Stimulated activated effector memory CD8-positive, alpha-beta T cell treated with anti-CD3 and anti-CD28 coated beads, Interleukin-12 subunit alpha, Interleukin-12 subunit beta, amount 100 ng/mL, for 72 hours (primary cell): ENCODE results near the gene CGN.

Experiments used
- ATAC-seq: fragments of 150-1000 bp; cut with Tn5 transposase; 2 replicates; pipeline ENCODE4 v1.10.0; 2021
- DNase-seq, 2 donors: peaks; one replicate each; pipeline ENCODE4 v3.0.0; 2021 to 2022; ENCODE audit warnings: low spot score in 2 of 2
- H3K27ac Mint-ChIP-seq: one replicate; pipeline ENCODE4 v1.8.0; 2022; ENCODE audit warnings: mild to moderate bottlenecking, mixed read lengths
- H3K36me3 Mint-ChIP-seq: one replicate; pipeline ENCODE4 v1.8.0; 2022; ENCODE audit warnings: mild to moderate bottlenecking, mixed read lengths
- H3K4me1 Mint-ChIP-seq: one replicate; pipeline ENCODE4 v1.8.0; 2022; ENCODE audit warnings: mixed read lengths
- H3K4me3 Mint-ChIP-seq: one replicate; pipeline ENCODE4 v1.8.0; 2022; ENCODE audit warnings: mild to moderate bottlenecking, mixed read lengths
- H3K9me3 Mint-ChIP-seq: one replicate; pipeline ENCODE4 v1.8.0; 2022; ENCODE audit warnings: mixed read lengths

CGN gene

DNA sequence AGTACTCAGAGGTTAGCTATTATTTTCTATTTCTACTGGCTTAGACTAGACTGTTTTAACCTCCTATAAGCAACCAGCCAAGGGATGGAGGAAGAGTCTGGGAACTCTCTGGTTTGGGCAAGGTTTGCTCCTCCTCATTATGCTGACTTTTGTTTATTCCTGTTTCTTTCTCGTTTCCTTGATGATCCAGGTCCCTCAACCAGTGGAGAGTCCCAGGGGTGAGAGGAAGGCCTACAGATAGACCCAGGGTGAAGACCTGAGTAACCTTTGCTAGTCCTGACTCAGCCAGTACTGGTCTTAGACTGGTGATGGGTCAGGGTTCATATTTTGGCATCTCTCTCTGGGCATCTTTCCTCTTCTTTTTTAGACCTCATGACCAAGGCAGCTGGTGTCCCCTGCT is 34.4 kb downstream of the CGN start:
- DNase-seq, result no peak
- Mint-ChIP-seq H3K27ac (no peak overlapping the region), H3K9me3 (no peaks in the 10 kb centered on the region), H3K4me3 (no peak overlapping the region), H3K36me3 (peaks cover 6% of the 10 kb centered on the region), H3K4me1 (peaks cover 21% of the 10 kb centered on the region)
- no peak for ATAC-seq

DNA sequence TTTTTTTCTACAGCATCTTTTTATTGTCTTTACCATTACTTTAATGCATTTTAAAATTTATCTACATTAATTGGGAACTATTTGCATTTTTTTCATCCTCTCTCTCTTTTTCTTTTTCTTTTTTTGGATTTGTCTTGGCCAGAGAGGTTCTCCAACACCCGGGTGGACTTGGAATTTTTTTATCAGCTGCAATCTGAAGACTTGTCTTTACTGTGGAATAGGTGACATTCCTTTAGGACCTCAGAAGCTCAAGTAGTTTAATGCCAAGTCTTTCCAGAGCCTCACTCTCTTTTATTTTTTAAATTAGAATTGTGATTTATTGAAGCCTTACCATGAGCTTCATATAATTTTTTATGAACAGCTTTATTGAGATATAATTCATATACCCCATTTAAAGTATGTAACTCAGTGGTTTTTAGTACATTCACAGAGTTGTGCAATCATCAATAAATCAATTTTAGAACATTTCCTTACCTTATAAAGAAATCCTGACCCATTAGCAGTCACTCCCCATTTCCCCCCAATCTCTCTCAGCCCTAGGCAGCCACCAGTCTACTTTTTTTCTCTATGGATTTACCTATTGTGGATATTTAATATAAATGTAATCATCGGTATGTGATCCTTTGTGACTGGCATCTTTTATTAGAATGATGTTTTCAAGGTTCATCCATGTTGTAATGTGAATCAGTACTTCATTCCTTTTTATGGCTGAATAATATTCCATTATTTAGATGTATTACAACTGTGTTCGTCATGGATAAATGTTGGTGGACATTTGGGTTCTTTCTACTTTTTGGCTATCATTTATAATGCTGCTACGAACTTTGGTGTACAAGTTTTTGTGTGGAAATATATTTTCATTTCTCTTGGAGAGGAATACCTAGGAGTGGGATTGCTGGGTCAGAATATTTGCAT is 35.1 kb downstream of the CGN start:
- Mint-ChIP-seq H3K4me3 (no peak overlapping the region), H3K36me3 (peaks cover 6% of the 10 kb centered on the region), H3K9me3 (no peaks in the 10 kb centered on the region), H3K27ac (no peak overlapping the region), H3K4me1 (peaks cover 14% of the 10 kb centered on the region)
- DNase-seq (no peak), ATAC-seq (no peak)

DNA sequence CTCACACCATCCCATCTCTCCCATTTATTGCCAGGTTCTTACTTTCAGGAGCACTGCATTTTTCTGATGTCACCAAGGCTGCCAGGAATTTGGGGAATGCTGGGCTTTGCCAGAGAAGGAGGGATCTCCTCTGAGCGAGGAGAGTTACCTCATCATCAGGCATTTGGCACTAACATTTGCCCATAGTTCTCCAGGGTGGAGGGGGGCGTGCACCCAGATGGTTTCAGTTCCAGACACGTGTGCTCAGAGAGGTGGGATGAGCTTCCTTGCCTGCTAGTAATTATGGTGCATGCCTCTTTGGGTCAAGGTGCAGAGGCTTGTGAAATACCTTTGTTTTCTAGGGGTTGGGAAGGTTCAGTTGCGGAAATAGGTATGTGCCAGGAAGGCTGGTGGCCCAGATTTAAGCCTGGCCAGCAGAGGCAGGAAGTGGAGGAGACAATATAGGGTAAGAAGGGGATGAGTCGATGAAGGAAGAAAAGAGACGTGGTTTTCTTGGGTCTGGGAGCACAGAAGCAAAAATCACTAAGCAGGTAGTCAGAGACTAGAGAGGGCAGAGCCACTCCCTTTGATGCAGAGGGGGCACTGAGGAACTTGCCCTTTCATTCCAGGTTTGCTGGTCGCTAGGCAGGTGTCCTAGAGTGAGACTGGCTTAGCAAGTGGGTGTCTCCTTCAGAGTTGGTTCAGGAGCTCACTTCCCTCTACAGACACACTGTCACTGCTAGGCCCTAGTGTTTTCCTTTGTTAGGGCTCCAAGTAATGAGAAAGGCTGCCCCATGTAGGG is 36.1 kb downstream of the CGN start:
- H3K36me3 Mint-ChIP-seq, result no peaks in the 10 kb centered on the region
- H3K4me1 Mint-ChIP-seq, result peaks cover 7% of the 10 kb centered on the region
- peak; percentile 21 for ATAC-seq
- DNase-seq, result no peak
- H3K4me3 Mint-ChIP-seq, result no peak overlapping the region
- no peak overlapping the region for H3K27ac Mint-ChIP-seq
- no peaks in the 10 kb centered on the region for H3K9me3 Mint-ChIP-seq

DNA sequence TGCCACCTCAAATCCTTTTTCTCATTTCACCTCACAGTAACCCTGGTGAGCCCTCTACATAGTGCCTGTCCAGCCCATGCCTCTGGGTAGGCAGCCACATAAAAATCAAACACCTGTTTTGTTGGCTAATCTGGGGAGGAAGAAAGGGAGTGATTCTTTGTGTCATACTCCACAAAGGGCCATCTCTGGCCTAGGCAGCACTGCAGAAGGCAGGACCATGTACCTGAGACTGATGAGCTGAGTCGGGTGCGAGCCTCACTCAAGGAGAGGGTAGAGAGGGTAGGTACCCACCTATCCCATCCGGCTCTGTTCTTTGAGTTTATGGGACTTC is 36.7 kb downstream of the CGN start:
- peaks cover 7% of the 10 kb centered on the region for H3K4me1 Mint-ChIP-seq
- H3K36me3 Mint-ChIP-seq, result no peaks in the 10 kb centered on the region
- DNase-seq, result no peak
- no peak overlapping the region for H3K27ac Mint-ChIP-seq
- no peaks in the 10 kb centered on the region for H3K9me3 Mint-ChIP-seq
- peak; percentile 11 for ATAC-seq
- no peak overlapping the region for H3K4me3 Mint-ChIP-seq

DNA sequence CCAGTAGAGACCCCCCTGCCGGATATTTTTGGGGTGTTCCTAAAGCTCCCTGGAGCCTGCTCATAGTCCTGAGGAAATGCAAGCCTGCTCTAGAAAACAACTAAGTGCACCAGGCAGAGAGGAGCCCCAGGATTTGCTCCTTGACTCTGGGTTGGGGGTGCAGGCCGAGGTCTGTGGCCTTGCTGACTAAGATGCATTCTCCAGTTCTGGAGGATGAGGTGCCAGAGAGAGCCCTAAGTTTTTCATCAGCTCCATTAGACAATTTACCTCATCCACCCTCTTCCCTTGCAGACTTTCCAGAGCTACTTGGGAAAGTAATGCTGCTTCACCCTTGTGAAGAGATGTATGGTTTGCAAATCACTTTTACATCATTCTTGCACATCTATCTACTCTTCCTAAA is 38.0 kb downstream of the CGN start:
- DNase-seq (no peak), ATAC-seq (no peak)
- Mint-ChIP-seq H3K9me3 (no peaks in the 10 kb centered on the region), H3K4me3 (no peak overlapping the region), H3K4me1 (peaks cover 7% of the 10 kb centered on the region), H3K27ac (no peak overlapping the region), H3K36me3 (no peaks in the 10 kb centered on the region)

DNA sequence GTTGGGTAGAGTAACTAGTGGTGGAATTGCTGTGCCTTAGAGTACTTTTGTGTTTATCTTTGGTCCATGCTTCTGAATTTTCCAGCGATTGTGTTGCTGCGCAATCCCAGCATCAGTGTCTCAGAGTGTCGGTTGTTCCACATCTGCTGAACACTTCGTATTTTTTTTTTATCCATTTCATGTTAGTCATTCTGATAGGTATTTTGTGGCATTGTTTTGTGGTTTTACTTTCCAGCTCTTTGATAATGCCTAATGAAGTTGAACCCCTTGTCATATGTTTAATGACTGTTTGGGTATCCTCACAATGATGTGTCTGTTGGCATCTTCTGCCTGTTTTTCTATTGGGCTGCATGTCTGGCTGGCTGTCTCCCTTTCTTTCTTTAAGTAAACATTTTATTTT is 42.5 kb downstream of the CGN start:
- Mint-ChIP-seq H3K27ac (no peak overlapping the region), H3K4me3 (no peak overlapping the region), H3K4me1 (no peaks in the 10 kb centered on the region), H3K36me3 (peaks cover 6% of the 10 kb centered on the region), H3K9me3 (no peaks in the 10 kb centered on the region)
- ATAC-seq (no peak), DNase-seq (no peak)

DNA sequence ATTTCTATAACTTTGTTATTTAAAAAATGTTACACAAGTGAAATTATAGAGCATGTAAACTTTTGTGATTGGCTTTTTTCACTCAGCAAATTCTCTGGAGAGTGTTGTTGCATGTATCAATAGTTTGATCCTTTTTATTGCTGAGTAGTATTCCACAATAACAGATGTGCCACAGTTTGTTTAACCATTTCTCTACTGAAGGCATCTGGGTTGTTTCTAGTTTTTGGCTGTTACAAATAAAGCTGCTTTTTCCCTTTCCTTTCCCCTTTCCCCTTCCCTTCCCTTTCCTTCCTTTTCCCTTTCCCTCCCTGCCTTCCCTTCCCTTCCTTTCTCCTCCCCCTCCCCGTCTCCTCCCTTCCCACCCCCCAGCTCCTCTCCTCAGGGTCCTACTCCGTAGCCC is 44.9 kb downstream of the CGN start:
- ATAC-seq, result no peak
- Mint-ChIP-seq H3K27ac (no peak overlapping the region), H3K4me1 (no peaks in the 10 kb centered on the region), H3K4me3 (no peak overlapping the region), H3K36me3 (peaks cover 6% of the 10 kb centered on the region), H3K9me3 (no peaks in the 10 kb centered on the region)
- no peak for DNase-seq

DNA sequence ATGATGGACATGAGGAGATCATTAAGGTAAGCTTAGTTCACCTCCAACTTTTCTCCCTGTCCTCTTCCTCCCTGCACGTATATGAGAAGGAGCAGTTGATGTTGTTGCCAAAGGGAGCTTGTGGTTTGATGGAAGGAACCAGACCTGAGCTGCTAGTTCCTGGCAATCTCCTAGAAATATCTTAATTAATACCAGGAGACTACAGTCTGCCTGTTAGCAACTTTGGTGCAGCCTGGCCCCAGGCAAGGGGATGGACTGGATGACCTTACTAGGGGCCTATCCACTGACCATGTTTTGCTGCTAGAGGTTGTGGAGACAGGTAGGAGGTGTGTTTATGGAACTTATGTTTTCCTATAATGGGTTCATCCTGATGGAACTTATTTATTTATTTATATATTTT is 51.5 kb downstream of the CGN start:
- Mint-ChIP-seq H3K4me3 (no peak overlapping the region), H3K36me3 (peaks cover 2% of the 10 kb centered on the region), H3K4me1 (no peaks in the 10 kb centered on the region), H3K9me3 (no peaks in the 10 kb centered on the region), H3K27ac (no peak overlapping the region)
- no peak for ATAC-seq
- DNase-seq, result no peak

DNA sequence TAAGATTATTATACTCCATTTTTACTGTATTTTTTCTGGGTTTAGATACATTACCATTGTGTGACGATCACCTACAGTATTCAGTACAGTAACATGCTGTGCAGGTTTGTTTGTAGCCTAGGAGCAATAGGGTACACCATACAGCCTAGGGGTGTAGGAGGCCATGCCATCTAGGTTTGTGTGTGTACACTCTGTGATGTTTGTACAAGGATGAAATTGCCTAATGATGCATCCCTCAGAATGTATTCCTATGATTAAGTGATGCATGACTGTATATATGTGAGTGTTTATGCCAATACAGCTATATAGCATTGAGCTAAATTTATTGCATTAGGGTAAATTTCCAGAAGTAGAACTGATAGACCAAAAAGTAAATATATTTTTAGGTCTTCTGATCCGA is 52.2 kb downstream of the CGN start:
- ATAC-seq (no peak), DNase-seq (no peak)
- Mint-ChIP-seq H3K36me3 (no peaks in the 10 kb centered on the region), H3K4me3 (no peak overlapping the region), H3K4me1 (no peaks in the 10 kb centered on the region), H3K27ac (no peak overlapping the region), H3K9me3 (no peaks in the 10 kb centered on the region)

DNA sequence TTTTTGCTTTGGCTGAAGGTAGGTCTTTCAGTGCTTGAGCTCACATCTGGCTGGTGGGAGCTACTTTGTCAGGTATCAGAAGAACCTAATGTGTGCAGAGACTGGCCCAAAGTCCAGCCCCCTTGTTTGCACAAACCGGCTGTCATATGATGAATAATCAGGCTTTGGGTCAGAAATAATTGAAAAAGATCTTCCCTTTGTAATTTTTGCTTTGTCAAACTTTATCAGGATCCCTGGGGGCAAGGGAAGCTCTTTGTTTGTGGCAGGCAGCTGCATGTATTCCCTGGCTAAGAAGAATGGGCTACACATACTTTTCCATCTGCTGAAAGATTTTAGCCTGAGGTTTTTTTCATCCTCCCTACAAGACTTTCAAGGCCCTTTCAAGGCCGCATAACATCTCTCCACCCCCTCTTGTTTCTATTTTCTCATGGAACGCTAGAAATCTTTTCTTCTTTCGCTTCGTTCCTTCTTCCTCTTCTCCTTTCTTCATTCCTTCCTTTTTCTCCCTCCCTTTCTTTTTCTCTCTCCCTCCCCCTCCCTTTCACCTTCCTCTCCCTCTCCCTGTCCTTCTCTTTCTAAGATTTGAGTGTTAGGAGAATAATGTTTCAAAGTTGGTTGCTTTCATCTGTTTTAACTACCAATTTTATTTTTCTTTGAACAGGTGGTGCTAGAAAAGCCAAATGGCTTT is 54.5 kb downstream of the CGN start:
- H3K9me3 Mint-ChIP-seq, result no peaks in the 10 kb centered on the region
- H3K27ac Mint-ChIP-seq, result peak overlapping the region; percentile 27
- no peaks in the 10 kb centered on the region for H3K4me1 Mint-ChIP-seq
- DNase-seq, result no peak
- H3K4me3 Mint-ChIP-seq, result no peak overlapping the region
- H3K36me3 Mint-ChIP-seq, result no peaks in the 10 kb centered on the region
- no peak for ATAC-seq

DNA sequence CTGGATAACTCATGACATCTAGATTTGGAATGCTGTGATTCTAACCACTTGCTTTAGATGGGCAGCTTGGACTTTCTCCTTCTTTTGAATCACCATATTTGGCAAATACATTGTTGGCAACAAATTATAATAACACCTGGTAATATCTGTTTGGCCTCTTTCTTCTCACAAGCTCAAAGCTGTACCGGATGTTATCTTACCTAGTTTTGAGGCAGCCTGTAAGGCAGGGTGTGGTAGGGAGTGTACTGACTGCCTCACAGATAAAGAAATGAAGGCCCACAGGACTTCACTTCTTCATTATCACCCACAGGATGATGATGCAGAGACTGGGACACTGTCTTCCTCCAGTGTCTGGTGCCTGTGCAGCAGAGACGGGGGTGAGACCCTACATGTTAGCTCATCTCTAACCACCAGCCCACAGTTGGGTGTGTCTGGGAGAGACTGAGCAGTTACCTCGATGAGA is 57.5 kb downstream of the CGN start:
- no peak for DNase-seq
- H3K27ac Mint-ChIP-seq, result no peak overlapping the region
- peak; percentile 92 for ATAC-seq
- H3K9me3 Mint-ChIP-seq, result no peaks in the 10 kb centered on the region
- no peaks in the 10 kb centered on the region for H3K4me1 Mint-ChIP-seq
- no peak overlapping the region for H3K4me3 Mint-ChIP-seq
- no peaks in the 10 kb centered on the region for H3K36me3 Mint-ChIP-seq

DNA sequence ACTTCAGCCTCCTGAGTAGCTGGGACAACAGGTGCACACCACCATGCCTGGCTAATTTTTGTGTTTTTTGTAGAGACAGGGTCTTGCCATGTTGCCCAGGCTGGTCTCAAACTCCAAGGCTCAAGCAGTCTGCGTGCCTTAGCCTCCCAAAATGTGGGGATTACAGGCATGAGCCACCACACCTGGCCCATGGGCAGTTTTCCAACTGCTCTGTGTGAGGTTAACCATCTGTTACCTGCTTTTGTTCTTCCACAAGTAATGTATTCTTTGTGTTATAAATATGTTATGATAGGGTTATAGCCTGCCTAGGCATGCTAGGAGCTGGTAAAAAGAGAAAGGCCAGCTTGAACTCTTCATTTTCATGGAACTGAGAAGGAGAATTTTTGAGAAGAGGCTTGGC is 59.6 kb downstream of the CGN start:
- Mint-ChIP-seq H3K4me1 (peaks cover 10% of the 10 kb centered on the region), H3K36me3 (no peaks in the 10 kb centered on the region), H3K27ac (no peak overlapping the region), H3K4me3 (no peak overlapping the region), H3K9me3 (no peaks in the 10 kb centered on the region)
- no peak for DNase-seq
- no peak for ATAC-seq

DNA sequence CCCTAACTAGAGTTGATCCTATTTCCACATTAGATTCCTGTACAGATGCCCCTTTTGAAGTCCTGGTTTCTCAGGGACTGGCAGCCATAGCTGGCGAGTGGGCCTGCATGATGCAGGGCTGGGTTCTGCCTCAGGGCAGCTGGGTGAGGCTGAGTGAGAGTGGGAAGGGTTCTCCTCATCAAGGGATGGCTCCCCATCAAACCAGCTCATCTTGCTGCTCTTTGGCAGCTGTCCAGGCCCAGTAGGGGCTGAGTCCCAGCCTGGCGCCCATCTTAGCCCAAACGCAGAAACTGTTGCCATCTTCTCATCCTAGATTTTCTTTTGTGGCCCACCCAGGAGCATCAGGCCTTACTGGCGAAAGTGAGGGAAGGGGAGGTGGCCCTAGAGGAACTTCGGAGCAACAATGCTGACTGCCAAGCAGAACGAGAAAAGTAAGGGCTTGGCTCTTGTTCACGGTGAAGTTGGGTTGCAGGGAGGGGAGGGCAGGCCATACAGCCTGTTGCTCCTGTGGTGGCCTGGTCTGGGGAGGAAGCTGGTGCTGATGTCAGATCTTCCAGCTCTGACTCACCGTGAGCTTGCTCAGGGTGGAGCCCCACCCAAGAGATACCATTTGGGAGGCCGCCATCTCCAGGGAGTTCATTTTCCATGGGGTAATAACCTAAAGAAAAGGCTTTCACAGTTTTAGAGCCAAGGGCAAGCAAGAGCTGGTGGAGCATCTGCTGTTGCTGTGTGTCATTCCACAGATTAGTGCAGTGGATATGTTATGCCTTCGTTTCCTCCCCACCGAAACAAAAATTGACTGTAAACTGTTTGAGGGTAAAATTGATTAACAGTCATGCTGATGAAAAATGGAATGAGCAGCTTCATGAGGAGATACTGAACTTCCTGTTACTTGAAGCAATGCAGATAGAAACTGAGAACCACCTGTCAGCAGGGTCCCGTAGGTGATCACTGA is 63.7 kb downstream of the CGN start:
- peaks cover 10% of the 10 kb centered on the region for H3K4me1 Mint-ChIP-seq
- ATAC-seq, result peak; percentile 92
- no peaks in the 10 kb centered on the region for H3K9me3 Mint-ChIP-seq
- peak overlapping the region; percentile 64 for H3K27ac Mint-ChIP-seq
- no peak overlapping the region for H3K4me3 Mint-ChIP-seq
- peak in 1 of 2 donors; percentile 55 for DNase-seq
- H3K36me3 Mint-ChIP-seq, result peaks cover 5% of the 10 kb centered on the region

DNA sequence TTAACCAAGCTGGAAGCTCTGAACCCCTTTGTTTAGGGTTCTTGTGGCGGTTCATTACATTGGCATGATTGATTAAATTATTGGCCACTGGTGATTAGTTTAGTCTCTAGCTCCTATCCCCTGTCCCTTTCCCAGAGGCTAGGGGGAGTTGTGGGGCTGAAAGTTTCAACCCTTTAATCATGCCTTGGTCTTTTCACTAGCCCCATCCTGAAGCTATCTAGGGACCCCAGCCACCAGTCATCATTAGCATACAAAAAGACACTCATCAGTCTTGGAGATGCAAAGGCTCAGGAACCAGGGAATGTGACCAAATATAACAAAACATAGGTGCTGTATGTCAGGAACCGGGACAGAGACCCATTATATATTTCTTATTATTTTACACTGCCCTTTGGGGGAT is 66.0 kb downstream of the CGN start:
- H3K4me3 Mint-ChIP-seq, result no peak overlapping the region
- no peak overlapping the region for H3K27ac Mint-ChIP-seq
- H3K4me1 Mint-ChIP-seq, result peaks cover 10% of the 10 kb centered on the region
- no peaks in the 10 kb centered on the region for H3K9me3 Mint-ChIP-seq
- peaks cover 5% of the 10 kb centered on the region for H3K36me3 Mint-ChIP-seq
- no peak for ATAC-seq
- no peak for DNase-seq

DNA sequence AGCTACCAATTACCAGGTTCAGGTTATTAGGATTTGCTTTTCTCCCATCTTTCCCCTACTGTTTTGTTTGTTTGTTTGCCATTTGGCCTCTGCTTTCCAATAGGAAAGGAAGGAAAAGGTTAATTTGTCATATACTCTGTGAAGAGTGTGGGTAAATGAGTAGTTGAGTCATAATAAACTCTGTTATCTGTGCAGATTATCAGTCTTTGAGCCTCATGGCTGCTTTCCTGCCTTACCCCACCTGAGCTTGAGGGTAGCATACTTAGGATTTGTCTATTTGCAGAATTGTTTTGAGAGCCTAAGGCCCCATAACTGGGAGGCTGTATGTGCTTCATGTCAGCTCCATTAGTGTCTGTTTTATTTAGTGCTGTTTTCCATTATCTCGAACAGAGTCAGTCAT is 67.8 kb downstream of the CGN start:
- ATAC-seq (no peak), DNase-seq (no peak)
- peaks cover 5% of the 10 kb centered on the region for H3K36me3 Mint-ChIP-seq
- no peaks in the 10 kb centered on the region for H3K9me3 Mint-ChIP-seq
- no peak overlapping the region for H3K27ac Mint-ChIP-seq
- peaks cover 10% of the 10 kb centered on the region for H3K4me1 Mint-ChIP-seq
- H3K4me3 Mint-ChIP-seq, result no peak overlapping the region
